Posterior vena cava (tissue), 2 donors: ENCODE results near the gene CNBP. TPM values are rescaled to one million over a fixed set of nuclear protein-coding genes. Genes with fewer than 3 reads are reported as not detected.
"Not testable (repeated sequence)": the region's sequence is repeated elsewhere in the genome, so short reads cannot be mapped to it uniquely, and the experiment has no call there.

Source experiments
- DNase-seq: peaks from one replicate; pipeline ENCODE4 v3.0.0-alpha.2; 2020; ENCODE audit warnings: low spot score
- intact Hi-C, 2 donors: fragments of 100-400 bp; cut with DNase I; formaldehyde crosslinking; loops; one replicate each; pipeline versions ENCODE4 v1.14.1 to v1.14.2; 2022 to 2023
- total RNA-seq, 2 donors: library from RNA; stranded (reverse); fragmentation: NEBNext Ultra II Directional; extraction: Animal tissue kit (Norgen Biotek cat#: 25700); gene quantifications; one replicate each; pipeline ENCODE4 v1.2.1, GENCODE V29; 2021
- donor health status: DM: yes; HTN: yes; CAD: no.
- donor health status: DM: yes; HTN: yes; CAD: no.

Gene CNBP
- total RNA-seq, 2 donors from 2014 or later, result 267 to 284 TPM

- peak; percentile 97 for DNase-seq
- intact Hi-C loops, result no loop called here
Measured at GRCh38 chr3:129160891-129161859, 22.5 kb downstream of the CNBP start, which contains the start of gene ISY1. ISY1 (minus strand) TSS chr3:129161063; CDS start chr3:129160975, 88 bp downstream.

- DNase-seq, result no peak
- intact Hi-C loops, result no loop called here
Measured at GRCh38 chr3:129144786-129145185, 38.9 kb downstream of the CNBP start.

- intact Hi-C loops, DNase-seq: not testable (repeated sequence)
Measured at GRCh38 chr3:129141011-129141410, 42.7 kb downstream of the CNBP start.

- intact Hi-C loops, result no loop called here
- no peak for DNase-seq
Measured at GRCh38 chr3:129139911-129140310, 43.8 kb downstream of the CNBP start.

GRCh38 chr3:129136275-129136674 is 47.4 kb downstream of the CNBP start:
- DNase-seq, intact Hi-C loops: not testable (repeated sequence)

GRCh38 chr3:129132097-129132866 is 51.4 kb downstream of the CNBP start:
- no peak for DNase-seq
- intact Hi-C loops, result no loop called here

- no peak for DNase-seq
- intact Hi-C loops, result no loop called here
Measured at GRCh38 chr3:129131465-129132088, 52.1 kb downstream of the CNBP start.

GRCh38 chr3:129130291-129130813 is 53.3 kb downstream of the CNBP start:
- intact Hi-C loops, result no loop called here
- no peak for DNase-seq

GRCh38 chr3:129128357-129129155 is 55.1 kb downstream of the CNBP start:
- no peak for DNase-seq
- intact Hi-C loops, result no loop called here

- no peak for DNase-seq
- intact Hi-C loops, result no loop called here
Measured at GRCh38 chr3:129126726-129127280, 56.9 kb downstream of the CNBP start.

- intact Hi-C loops, result no loop called here
- DNase-seq, result no peak
Measured at GRCh38 chr3:129123314-129124060, 60.2 kb downstream of the CNBP start.

- no peak for DNase-seq
- intact Hi-C loops, result no loop called here
Measured at GRCh38 chr3:129122412-129123011, 61.2 kb downstream of the CNBP start.

GRCh38 chr3:129121792-129122411 is 61.8 kb downstream of the CNBP start, which contains the start of gene RAB43:
RAB43 (minus strand) TSS chr3:129121804; CDS start chr3:129121489, 315 bp downstream.
- DNase-seq, result peak; percentile 95
- intact Hi-C loops, result no loop called here

- intact Hi-C loops, result no loop called here
- peak; percentile 87 for DNase-seq
Measured at GRCh38 chr3:129121016-129121791, 62.5 kb downstream of the CNBP start.

- DNase-seq, result peak; percentile 97
Measured at GRCh38 chr3:129120254-129121004, 63.3 kb downstream of the CNBP start.

More at GRCh38 chr3:129120254-129121004, 63.3 kb downstream of the CNBP start:
- intact Hi-C loops, result no loop called here
